Osteocyte (in vitro differentiated cells): ENCODE results near the gene EIF4ENIF1. TPM values are rescaled to one million over a fixed set of nuclear protein-coding genes. Genes with fewer than 3 reads are reported as not detected.
A peak's percentile ranks its signal among the peaks of the same experiment; 100 is the strongest.

Experiments used
- DNase-seq: peaks from one replicate; pipeline ENCODE4 v3.0.0; 2021; ENCODE audit warnings: mixed read lengths; ENCODE audit not compliant: unreplicated experiment; ENCODE audit errors: extremely low spot score
- H3K27ac Mint-ChIP-seq: one replicate; pipeline ENCODE4 v1.8.0; 2021; ENCODE audit warnings: mild to moderate bottlenecking, mixed read lengths; ENCODE audit not compliant: unreplicated experiment
- H3K27me3 Mint-ChIP-seq: one replicate; pipeline ENCODE4 v1.8.0; 2021; ENCODE audit warnings: mixed read lengths; ENCODE audit not compliant: unreplicated experiment
- H3K36me3 Mint-ChIP-seq: one replicate; pipeline ENCODE4 v1.8.0; 2021; ENCODE audit warnings: mixed read lengths; ENCODE audit not compliant: unreplicated experiment
- H3K4me1 Mint-ChIP-seq: one replicate; pipeline ENCODE4 v1.8.0; 2021; ENCODE audit warnings: mixed read lengths; ENCODE audit not compliant: unreplicated experiment
- H3K4me3 Mint-ChIP-seq: one replicate; pipeline ENCODE4 v1.8.0; 2021; ENCODE audit warnings: mild to moderate bottlenecking, moderate library complexity, mixed read lengths; ENCODE audit not compliant: unreplicated experiment
- H3K9me3 Mint-ChIP-seq: one replicate; pipeline ENCODE4 v1.8.0; 2021; ENCODE audit warnings: mixed read lengths; ENCODE audit not compliant: unreplicated experiment
- CTCF ChIP-seq: fragments of 200-600 bp; sonication (generic); IDR thresholded peaks from 2 replicates; pipeline ENCODE4 v1.5.0; 2021; ENCODE audit warnings: antibody characterized with exemption, mild to moderate bottlenecking, moderate library complexity
- long read RNA-seq: library from polyadenylated mRNA; unstranded; transcript quantifications from one replicate; pipeline ENCODE4 v2.0.0, GENCODE V29; 2021
- total RNA-seq: library from RNA; stranded (reverse); gene quantifications from 2 replicates; pipeline ENCODE4 v1.2.1, GENCODE V29; 2021

EIF4ENIF1 gene, protein sequence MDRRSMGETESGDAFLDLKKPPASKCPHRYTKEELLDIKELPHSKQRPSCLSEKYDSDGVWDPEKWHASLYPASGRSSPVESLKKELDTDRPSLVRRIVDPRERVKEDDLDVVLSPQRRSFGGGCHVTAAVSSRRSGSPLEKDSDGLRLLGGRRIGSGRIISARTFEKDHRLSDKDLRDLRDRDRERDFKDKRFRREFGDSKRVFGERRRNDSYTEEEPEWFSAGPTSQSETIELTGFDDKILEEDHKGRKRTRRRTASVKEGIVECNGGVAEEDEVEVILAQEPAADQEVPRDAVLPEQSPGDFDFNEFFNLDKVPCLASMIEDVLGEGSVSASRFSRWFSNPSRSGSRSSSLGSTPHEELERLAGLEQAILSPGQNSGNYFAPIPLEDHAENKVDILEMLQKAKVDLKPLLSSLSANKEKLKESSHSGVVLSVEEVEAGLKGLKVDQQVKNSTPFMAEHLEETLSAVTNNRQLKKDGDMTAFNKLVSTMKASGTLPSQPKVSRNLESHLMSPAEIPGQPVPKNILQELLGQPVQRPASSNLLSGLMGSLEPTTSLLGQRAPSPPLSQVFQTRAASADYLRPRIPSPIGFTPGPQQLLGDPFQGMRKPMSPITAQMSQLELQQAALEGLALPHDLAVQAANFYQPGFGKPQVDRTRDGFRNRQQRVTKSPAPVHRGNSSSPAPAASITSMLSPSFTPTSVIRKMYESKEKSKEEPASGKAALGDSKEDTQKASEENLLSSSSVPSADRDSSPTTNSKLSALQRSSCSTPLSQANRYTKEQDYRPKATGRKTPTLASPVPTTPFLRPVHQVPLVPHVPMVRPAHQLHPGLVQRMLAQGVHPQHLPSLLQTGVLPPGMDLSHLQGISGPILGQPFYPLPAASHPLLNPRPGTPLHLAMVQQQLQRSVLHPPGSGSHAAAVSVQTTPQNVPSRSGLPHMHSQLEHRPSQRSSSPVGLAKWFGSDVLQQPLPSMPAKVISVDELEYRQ
- 38.4 and 41.0 TPM in 2 replicates for total RNA-seq
- long read RNA-seq, partial matches to known transcripts, result 11 of 19 reads
- long read RNA-seq, other reads (novel, unspliced or antisense), result 8 of 19 reads

- TF ChIP-seq CTCF, result no peak
- Mint-ChIP-seq H3K4me3 (peak within 1 kb of the TSS; percentile 88), H3K27me3 (no peaks in the 10 kb centered on the region), H3K27ac (peak within 1 kb of the TSS; percentile 90), H3K9me3 (no peaks in the 10 kb centered on the region), H3K4me1 (peaks cover 30% of the 10 kb centered on the region), H3K36me3 (peaks cover 13% of the 10 kb centered on the region)
- DNase-seq, result peak; percentile 93
These were observed at the start of gene EIF4ENIF1 for GRCh38 chr22:31489632-31490495. EIF4ENIF1 (minus strand) TSS chr22:31489842; CDS start chr22:31488718, 1,124 bp downstream.

DNA sequence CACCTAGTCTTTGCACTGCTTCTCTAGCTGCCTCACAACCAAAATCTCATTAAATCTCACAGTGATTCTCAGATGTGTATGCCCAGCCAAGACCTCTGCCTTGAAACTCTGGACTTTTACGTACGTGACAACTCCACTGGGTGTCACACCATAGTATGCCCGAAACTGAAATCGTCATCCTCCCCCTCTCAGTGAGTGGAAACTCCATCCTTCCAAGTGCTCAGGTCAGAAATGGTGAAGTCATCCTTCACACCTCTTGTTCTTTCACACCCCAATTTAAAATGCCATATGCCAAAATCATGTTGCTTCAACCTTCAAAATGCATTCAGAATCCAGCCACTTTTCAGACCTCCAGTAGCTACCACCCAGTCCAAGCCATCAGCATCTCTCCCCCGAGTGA, 49.2 kb upstream of the EIF4ENIF1 start:
- no peak for DNase-seq
- H3K27ac Mint-ChIP-seq, result no peak overlapping the region

DNA sequence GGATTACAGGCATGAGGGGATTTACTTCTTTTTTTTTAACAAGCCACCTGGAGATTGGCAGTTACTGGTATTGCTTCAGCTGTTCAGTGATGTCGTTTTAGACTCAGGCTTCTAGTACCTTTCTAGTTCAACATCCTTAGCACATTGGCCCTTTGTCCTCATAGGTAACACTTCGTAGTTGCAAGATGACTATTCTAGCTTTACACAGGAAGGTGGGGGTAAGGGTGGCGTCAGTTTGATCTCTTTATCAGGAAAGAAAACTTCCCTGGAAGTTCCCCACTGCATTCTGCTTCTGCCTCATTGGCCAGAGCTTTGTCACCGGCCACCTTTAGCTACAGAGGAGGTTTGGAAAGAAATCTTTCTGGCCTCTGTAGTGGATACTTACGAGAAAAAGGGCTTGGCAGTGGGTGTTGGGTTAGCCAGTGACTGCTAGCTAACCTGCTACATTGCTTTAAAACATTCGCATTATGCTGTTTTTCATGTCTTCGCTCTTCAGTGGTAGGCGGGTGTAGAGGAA, 47.4 kb upstream of the EIF4ENIF1 start:
- H3K9me3 Mint-ChIP-seq, result no peaks in the 10 kb centered on the region
- peaks cover 7% of the 10 kb centered on the region for H3K4me1 Mint-ChIP-seq
- H3K4me3 Mint-ChIP-seq, result no peak overlapping the region
- no peak for DNase-seq
- no peaks in the 10 kb centered on the region for H3K27me3 Mint-ChIP-seq
- H3K27ac Mint-ChIP-seq, result no peak overlapping the region
- no peak for TF ChIP-seq CTCF
- H3K36me3 Mint-ChIP-seq, result peaks cover 14% of the 10 kb centered on the region

More for the DNA sequence above, 49.2 kb upstream of the EIF4ENIF1 start:
- no peak for TF ChIP-seq CTCF
- Mint-ChIP-seq H3K9me3 (no peaks in the 10 kb centered on the region), H3K36me3 (peaks cover 14% of the 10 kb centered on the region), H3K4me3 (no peak overlapping the region), H3K27me3 (no peaks in the 10 kb centered on the region), H3K4me1 (no peaks in the 10 kb centered on the region)

DNA sequence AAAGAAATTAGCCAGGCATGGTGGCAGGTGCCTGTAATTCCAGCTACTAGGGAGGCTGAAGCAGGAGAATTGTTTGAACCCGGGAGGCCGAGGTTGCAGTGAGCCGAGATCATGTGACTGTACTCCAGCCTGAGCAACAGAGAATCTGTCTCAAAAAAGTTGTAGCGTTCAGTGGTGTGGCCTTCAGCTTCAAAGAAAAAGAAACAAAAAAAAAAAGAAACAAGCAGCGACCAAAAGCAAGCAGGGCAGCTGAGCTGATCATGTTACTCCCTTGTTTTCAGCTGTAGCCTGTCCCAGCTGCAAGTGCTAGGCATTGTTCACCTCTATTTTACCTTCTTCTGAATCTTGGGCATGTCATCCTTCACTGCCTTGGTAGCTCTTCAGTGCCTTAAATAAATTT, 43.7 kb upstream of the EIF4ENIF1 start:
- Mint-ChIP-seq H3K27me3 (no peaks in the 10 kb centered on the region), H3K36me3 (peaks cover 6% of the 10 kb centered on the region), H3K4me3 (no peak overlapping the region), H3K27ac (no peak overlapping the region), H3K4me1 (peaks cover 28% of the 10 kb centered on the region), H3K9me3 (no peaks in the 10 kb centered on the region)
- no peak for DNase-seq
- TF ChIP-seq CTCF, result no peak
